AG09309 (cell line): Measurements from ENCODE around the gene ANKRD44.

Source experiments
- DNase-seq: peaks from one replicate; pipeline ENCODE4 v3.0.0-alpha.2; 2010; ENCODE audit warnings: low read depth
- H3K4me3 ChIP-seq: 2 replicates; pipeline ENCODE4 v1.5.1; 2011; ENCODE audit warnings: mild to moderate bottlenecking, low read depth, low read length, moderate library complexity; ENCODE audit not compliant: control insufficient read depth
- CTCF ChIP-seq: IDR thresholded peaks from 2 replicates; pipeline ENCODE4 v1.5.1; 2011; ENCODE audit warnings: mild to moderate bottlenecking, low read depth, low read length, inconsistent platforms; ENCODE audit not compliant: insufficient read depth, control insufficient read depth; ENCODE audit errors: missing control alignments

The ANKRD44 gene

GRCh38 chr2:197223451-197223850 lies 87.1 kb downstream of the ANKRD44 start:
- TF ChIP-seq CTCF, result no peak
- no peak overlapping the region for H3K4me3 ChIP-seq
- no peak for DNase-seq

GRCh38 chr2:197219636-197220035 lies 90.9 kb downstream of the ANKRD44 start:
- no peak for TF ChIP-seq CTCF
- H3K4me3 ChIP-seq, result no peak overlapping the region
- no peak for DNase-seq

- DNase-seq, result no peak
- no peak overlapping the region for H3K4me3 ChIP-seq
- TF ChIP-seq CTCF, result no peak
Observed at GRCh38 chr2:197217541-197217940, 93.0 kb downstream of the ANKRD44 start.

- DNase-seq, result no peak
- TF ChIP-seq CTCF, result no peak
- H3K4me3 ChIP-seq, result no peak overlapping the region
Observed at GRCh38 chr2:197216361-197216979, 94.1 kb downstream of the ANKRD44 start.

GRCh38 chr2:197215748-197216360 lies 94.7 kb downstream of the ANKRD44 start:
- no peak for TF ChIP-seq CTCF
- no peak for DNase-seq
- no peak overlapping the region for H3K4me3 ChIP-seq

GRCh38 chr2:197212344-197213262 lies 98.0 kb downstream of the ANKRD44 start:
- TF ChIP-seq CTCF, result no peak
- no peak overlapping the region for H3K4me3 ChIP-seq
- DNase-seq, result no peak
